NT2/D1 (cell line): Measurements from ENCODE around the gene HOXC10.

ENCODE experiments used
- YY1 ChIP-seq: IDR thresholded peaks from 2 replicates; pipeline ENCODE4 v1.6.1; 2011; ENCODE audit not compliant: insufficient read length, insufficient read depth
- ZNF274 ChIP-seq: IDR thresholded peaks from 2 replicates; pipeline ENCODE4 v1.6.1; 2011; ENCODE audit warnings: mild to moderate bottlenecking, low read depth, low read length

DNA sequence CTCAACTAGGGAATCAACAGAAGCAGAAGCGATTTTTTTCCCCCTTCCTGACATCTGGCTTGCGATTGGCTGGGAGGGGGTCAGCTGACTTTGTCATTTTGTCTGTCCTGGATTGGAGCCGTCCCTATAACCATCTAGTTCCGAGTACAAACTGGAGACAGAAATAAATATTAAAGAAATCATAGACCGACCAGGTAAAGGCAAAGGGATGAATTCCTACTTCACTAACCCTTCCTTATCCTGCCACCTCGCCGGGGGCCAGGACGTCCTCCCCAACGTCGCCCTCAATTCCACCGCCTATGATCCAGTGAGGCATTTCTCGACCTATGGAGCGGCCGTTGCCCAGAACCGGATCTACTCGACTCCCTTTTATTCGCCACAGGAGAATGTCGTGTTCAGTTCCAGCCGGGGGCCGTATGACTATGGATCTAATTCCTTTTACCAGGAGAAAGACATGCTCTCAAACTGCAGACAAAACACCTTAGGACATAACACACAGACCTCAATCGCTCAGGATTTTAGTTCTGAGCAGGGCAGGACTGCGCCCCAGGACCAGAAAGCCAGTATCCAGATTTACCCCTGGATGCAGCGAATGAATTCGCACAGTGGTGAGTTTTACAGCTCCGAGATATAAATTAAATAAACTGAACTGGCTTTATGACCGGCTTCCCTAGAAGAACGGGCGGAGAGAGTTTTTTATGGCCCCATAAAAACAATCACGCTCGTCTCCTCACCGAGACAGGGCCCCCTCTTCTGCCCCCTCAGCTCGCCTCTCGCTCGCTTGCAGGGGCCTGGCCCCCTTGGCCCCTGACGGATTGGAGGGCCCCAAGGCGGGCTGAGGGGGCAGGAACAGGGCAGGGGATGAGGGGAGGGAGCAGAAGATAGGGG, 43.6 kb downstream of the HOXC10 start, which contains the start of gene HOXC6:
- no peak for TF ChIP-seq YY1
- TF ChIP-seq ZNF274, result no peak
